ENCODE measurements around the gene CDK2AP2. TPM values are rescaled to one million over a fixed set of nuclear protein-coding genes. Genes with fewer than 3 reads are reported as not detected.
"Not testable (repeated sequence)": the region's sequence is repeated elsewhere in the genome, so short reads cannot be mapped to it uniquely, and the experiment has no call there.

The CDK2AP2 gene
- polyA plus RNA-seq, 3 donors = 47.8 to 80.2 (median 78.5) TPM

- no peak overlapping the region for H3K9ac ChIP-seq (ENCODE audit: insufficient read depth, low read length, poor library complexity, severe bottlenecking)
- Mint-ChIP-seq H3K9me3 (peaks cover 0 to 7% (median 2%) of the 10 kb centered on the region in 7 donors), H3K4me3 (no peak overlapping the region), H3K27me3 (ENCODE audit: low read depth in 3 of 3) (peaks cover 0 to 2% (median 0%) of the 10 kb centered on the region in 3 donors), H3K27ac (peak overlapping the region in 3 of 7 donors; percentile 4 to 37 (median 8)), H3K36me3 (peaks cover 50 to 55% of the 10 kb centered on the region in 2 donors), H3K4me1 (peaks cover 40% of the 10 kb centered on the region)
- peaks cover 77% of the 10 kb centered on the region for H4K20me1 ChIP-seq (ENCODE audit: insufficient read depth, low read length)
- 93% methylated on average over 18 of the region's 20 CpGs for WGBS (ENCODE audit: insufficient coverage)
- H3K36me3 ChIP-seq (replicated peaks in 1 of 2; ENCODE audit: control insufficient read depth in 1 of 2, insufficient read depth in 2 of 2, low read length in 2 of 2) = peaks cover 39 to 53% of the 10 kb centered on the region in 2 donors
- no peak overlapping the region for H2AFZ ChIP-seq (ENCODE audit: insufficient read depth, low read depth, low read length, poor library complexity, severe bottlenecking)
- H3K9me3 ChIP-seq (replicated peaks in 1 of 2; ENCODE audit: control insufficient read depth in 1 of 2, insufficient read depth in 1 of 2, low read length in 2 of 2) = no peaks in the 10 kb centered on the region
- H3K27me3 ChIP-seq (ENCODE audit: control insufficient read depth in 2 of 2, insufficient read depth in 2 of 2, low read length in 2 of 2) = no peaks in the 10 kb centered on the region
- H3K79me2 ChIP-seq (ENCODE audit: insufficient read depth, low read length) = peaks cover 40% of the 10 kb centered on the region
- no peak overlapping the region for H3K4me3 ChIP-seq (replicated peaks in 1 of 3; ENCODE audit: low read depth in 2 of 3, low read length in 3 of 3)
- DNase-seq = no peak
- peaks cover 43 to 46% of the 10 kb centered on the region in 2 donors for H3K4me1 ChIP-seq (ENCODE audit: control insufficient read depth in 1 of 2, insufficient read depth in 2 of 2, low read length in 2 of 2)
- no peak for TF ChIP-seq CTCF (IDR thresholded peaks at IDR 0.05)
- intact Hi-C loops (cut with micrococcal nuclease) = no loop called here
- no peak overlapping the region for H3K27ac ChIP-seq (ENCODE audit: low read depth in 1 of 2, low read length in 2 of 2)
- H3K4me2 ChIP-seq (replicated peaks; ENCODE audit: extremely low read depth, low read length, poor library complexity, severe bottlenecking) = no peak overlapping the region
These were observed 21.3 kb downstream of the CDK2AP2 start for GRCh38 chr11:67486481-67487195.

GRCh38 chr11:67485873-67486361, 22.0 kb downstream of the CDK2AP2 start:
- H2AFZ ChIP-seq (ENCODE audit: insufficient read depth, low read depth, low read length, poor library complexity, severe bottlenecking); intact Hi-C loops (cut with micrococcal nuclease); H3K27me3 ChIP-seq (ENCODE audit: control insufficient read depth in 2 of 2, insufficient read depth in 2 of 2, low read length in 2 of 2); H3K27ac ChIP-seq (ENCODE audit: low read depth in 1 of 2, low read length in 2 of 2); H3K4me3 ChIP-seq (replicated peaks in 1 of 3; ENCODE audit: low read depth in 2 of 3, low read length in 3 of 3); H3K9ac ChIP-seq (ENCODE audit: insufficient read depth, low read length, poor library complexity, severe bottlenecking); H3K9me3 Mint-ChIP-seq; H3K9me3 ChIP-seq (replicated peaks in 1 of 2; ENCODE audit: control insufficient read depth in 1 of 2, insufficient read depth in 1 of 2, low read length in 2 of 2); H3K27me3 Mint-ChIP-seq (ENCODE audit: low read depth in 3 of 3); DNase-seq; H3K4me2 ChIP-seq (replicated peaks; ENCODE audit: extremely low read depth, low read length, poor library complexity, severe bottlenecking); H3K4me3 Mint-ChIP-seq: not testable (repeated sequence)
- peaks cover 40% of the 10 kb centered on the region for H3K79me2 ChIP-seq (ENCODE audit: insufficient read depth, low read length)
- Mint-ChIP-seq H3K36me3 (peaks cover 46 to 48% of the 10 kb centered on the region in 2 donors), H3K27ac (peak overlapping the region in 5 of 7 donors; percentile 4 to 56 (median 36)), H3K4me1 (peaks cover 40% of the 10 kb centered on the region)
- peaks cover 32 to 46% of the 10 kb centered on the region in 2 donors for H3K36me3 ChIP-seq (replicated peaks in 1 of 2; ENCODE audit: control insufficient read depth in 1 of 2, insufficient read depth in 2 of 2, low read length in 2 of 2)
- peaks cover 44 to 48% of the 10 kb centered on the region in 2 donors for H3K4me1 ChIP-seq (ENCODE audit: control insufficient read depth in 1 of 2, insufficient read depth in 2 of 2, low read length in 2 of 2)
- 69% methylated on average over 4 of the region's 7 CpGs for WGBS (ENCODE audit: insufficient coverage)
- H4K20me1 ChIP-seq (ENCODE audit: insufficient read depth, low read length) = peaks cover 70% of the 10 kb centered on the region

Data from CD14-positive monocyte (primary cell).